Measurements from ENCODE around the gene FBXL17. TPM values are rescaled to one million over a fixed set of nuclear protein-coding genes. Genes with fewer than 3 reads are reported as not detected.

The FBXL17 gene
- total and polyA plus RNA-seq, 2 of the 4 experiments (the other 2 are of a cell fraction): 3.9 to 8.1 TPM

DNA sequence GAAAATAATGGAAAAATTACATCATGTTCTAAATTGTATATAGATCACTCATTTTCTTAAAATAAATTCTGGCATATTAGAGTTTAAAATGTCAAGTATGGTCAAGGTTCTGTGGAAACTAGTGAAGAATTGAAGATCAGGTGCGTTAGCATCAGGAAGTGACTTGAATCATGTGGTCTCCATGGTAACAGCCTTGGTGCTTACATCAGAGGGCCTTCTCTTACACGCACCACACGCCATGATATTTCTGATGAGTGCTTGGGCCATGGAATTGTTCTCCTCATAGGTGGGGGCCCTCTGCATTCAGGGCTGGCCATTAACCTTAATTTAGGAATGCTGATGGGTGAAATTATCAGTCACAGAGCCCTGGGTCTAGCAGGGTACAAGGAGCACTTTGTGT, 423.0 kb downstream of the FBXL17 start:
- H3K4me1 ChIP-seq (ENCODE audit: control insufficient read depth, insufficient read depth, low read length): no peaks in the 10 kb centered on the region
- no peaks in the 10 kb centered on the region for H3K79me1 ChIP-seq (ENCODE audit: low read depth in 1 of 2, low read length in 2 of 2)
- H2AK9ac ChIP-seq (replicated peaks; ENCODE audit: low read depth, low read length, poor library complexity): no peak overlapping the region
- H3K27ac ChIP-seq (ENCODE audit: insufficient read depth, low read length): no peak overlapping the region
- no CpG with 5 or more reads among the region's 3 CpGs for WGBS, 2 experiments (ENCODE audit: extremely low coverage in 2 of 2, insufficient read length in 1 of 2)
- H3K9me3 ChIP-seq (ENCODE audit: control insufficient read depth, insufficient read depth, low read length): no peaks in the 10 kb centered on the region
- no peak overlapping the region for H2BK15ac ChIP-seq (ENCODE audit: low read depth, low read length)
- in situ Hi-C loops (cut with MboI; ENCODE audit: low sequenced_read_pairs): no loop called here
- H2BK5ac ChIP-seq (ENCODE audit: low read depth, low read length, poor library complexity, severe bottlenecking): no peak overlapping the region
- BruUV-seq (replicated peaks): no TSS peak
- H2BK120ac ChIP-seq (ENCODE audit: low read depth, low read length): no peak overlapping the region
- POLR2A ChIA-PET (ENCODE audit: unreplicated experiment): no interaction called here
- no peak overlapping the region for H3K23ac ChIP-seq (ENCODE audit: low read depth, low read length)
- H3K56ac ChIP-seq (ENCODE audit: extremely low read depth, insufficient read depth, low read length): no peak overlapping the region
- intact Hi-C loops (cut with micrococcal nuclease): no loop called here
- no peak overlapping the region for H3K9ac ChIP-seq (ENCODE audit: low read depth, low read length)
- CTCF ChIA-PET: no interaction called here
- no peak overlapping the region for H3K14ac ChIP-seq (replicated peaks; ENCODE audit: low read depth, low read length)
- no peak overlapping the region for H3K4me3 ChIP-seq (ENCODE audit: insufficient read depth, low read depth, low read length)
- H3K27me3 ChIP-seq (ENCODE audit: control insufficient read depth, insufficient read depth, low read length): no peaks in the 10 kb centered on the region
- no peaks in the 10 kb centered on the region for H3K9me1 ChIP-seq (ENCODE audit: insufficient read depth, low read length)
- no peak overlapping the region for H4K91ac ChIP-seq (ENCODE audit: insufficient read depth, low read depth, low read length)
- no peak overlapping the region for H3K4ac ChIP-seq (ENCODE audit: low read depth, low read length)
- no peak overlapping the region for H3K4me2 ChIP-seq (ENCODE audit: low read depth, low read length)
- H2BK20ac ChIP-seq (ENCODE audit: low read depth, low read length): no peak overlapping the region
- no peak overlapping the region for H2AK5ac ChIP-seq (ENCODE audit: low read depth, low read length)
- dilution Hi-C loops (cut with HindIII; ENCODE audit: low sequenced_read_pairs, unreplicated experiment): no loop called here
- no peak overlapping the region for H4K8ac ChIP-seq (ENCODE audit: low read depth in 2 of 2, low read length in 2 of 2)
- DNase-seq (no peak), ATAC-seq (ENCODE audit: low read depth) (no peak)
- no peak overlapping the region for H2AFZ ChIP-seq (replicated peaks; ENCODE audit: low read length, poor library complexity)
- no peak overlapping the region for H3K18ac ChIP-seq (ENCODE audit: low read depth, low read length)
- no peaks in the 10 kb centered on the region for H3K36me3 ChIP-seq (ENCODE audit: control insufficient read depth, insufficient read depth, low read length)
- no peak for TF ChIP-seq BHLHE40 (IDR thresholded peaks at IDR 0.05; ENCODE audit: low read depth, low read length)
- TF ChIP-seq, protein P1, sequence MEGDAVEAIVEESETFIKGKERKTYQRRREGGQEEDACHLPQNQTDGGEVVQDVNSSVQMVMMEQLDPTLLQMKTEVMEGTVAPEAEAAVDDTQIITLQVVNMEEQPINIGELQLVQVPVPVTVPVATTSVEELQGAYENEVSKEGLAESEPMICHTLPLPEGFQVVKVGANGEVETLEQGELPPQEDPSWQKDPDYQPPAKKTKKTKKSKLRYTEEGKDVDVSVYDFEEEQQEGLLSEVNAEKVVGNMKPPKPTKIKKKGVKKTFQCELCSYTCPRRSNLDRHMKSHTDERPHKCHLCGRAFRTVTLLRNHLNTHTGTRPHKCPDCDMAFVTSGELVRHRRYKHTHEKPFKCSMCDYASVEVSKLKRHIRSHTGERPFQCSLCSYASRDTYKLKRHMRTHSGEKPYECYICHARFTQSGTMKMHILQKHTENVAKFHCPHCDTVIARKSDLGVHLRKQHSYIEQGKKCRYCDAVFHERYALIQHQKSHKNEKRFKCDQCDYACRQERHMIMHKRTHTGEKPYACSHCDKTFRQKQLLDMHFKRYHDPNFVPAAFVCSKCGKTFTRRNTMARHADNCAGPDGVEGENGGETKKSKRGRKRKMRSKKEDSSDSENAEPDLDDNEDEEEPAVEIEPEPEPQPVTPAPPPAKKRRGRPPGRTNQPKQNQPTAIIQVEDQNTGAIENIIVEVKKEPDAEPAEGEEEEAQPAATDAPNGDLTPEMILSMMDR (conservative IDR thresholded peaks at IDR 0.05; ENCODE audit: low read depth, low read length): no peak
- TF ChIP-seq USF2 (IDR thresholded peaks at IDR 0.05; ENCODE audit: low read depth, low read length): no peak
- H4K5ac ChIP-seq (ENCODE audit: low read depth, low read length): no peak overlapping the region
- H4K20me1 ChIP-seq (ENCODE audit: insufficient read depth, low read length): no peaks in the 10 kb centered on the region

All from IMR-90 (cell line).